ENCODE results near the gene ATP6V1B1.

DNA sequence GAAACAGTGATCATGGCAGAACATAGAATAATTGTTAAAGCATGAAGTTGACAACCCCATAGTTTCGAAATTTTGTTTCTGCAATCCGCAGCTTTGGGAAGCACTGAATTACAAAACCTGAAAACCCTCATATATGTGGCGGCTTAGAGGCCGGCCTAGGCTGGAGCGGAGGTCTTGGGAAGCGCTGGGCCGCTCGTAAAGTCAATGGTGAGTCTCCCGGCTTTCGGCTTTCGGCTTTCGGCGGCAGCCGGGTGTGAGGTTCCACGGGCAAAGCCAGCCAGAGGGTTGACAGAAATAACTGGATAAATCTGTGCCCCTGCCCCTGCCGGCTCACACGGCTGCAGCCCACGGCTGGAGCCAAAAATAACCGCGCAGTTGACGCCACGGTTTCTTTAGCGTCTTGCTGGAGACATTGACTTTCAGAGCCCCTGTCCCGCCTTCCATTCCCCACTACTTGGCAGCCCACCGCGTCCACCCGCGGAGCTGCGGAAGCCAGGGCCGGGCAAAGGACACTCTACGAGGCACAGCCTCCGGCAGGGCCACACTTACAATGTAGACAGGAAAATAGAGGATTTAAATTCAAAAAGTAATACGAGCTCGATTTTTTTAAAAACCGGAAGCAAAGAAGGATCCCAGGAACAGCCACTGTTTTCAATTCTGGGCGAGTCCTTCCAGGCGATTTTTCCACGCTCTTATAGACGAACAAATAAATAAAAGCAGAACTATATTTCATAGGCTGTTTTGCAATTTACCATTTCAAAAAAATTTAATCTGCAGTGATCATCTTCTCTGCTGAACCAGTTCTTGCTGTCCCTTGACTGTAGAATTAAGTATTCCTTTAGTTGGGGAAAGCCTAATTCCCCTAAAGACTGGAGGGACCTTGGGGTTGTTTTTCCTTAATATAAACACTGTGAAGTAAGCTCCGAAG lies 28.3 kb upstream of the ATP6V1B1 start:
- TF ChIP-seq HCFC1 (IDR thresholded peaks at IDR 0.05; ENCODE audit: low read length) (no peak), CREM (IDR thresholded peaks at IDR 0.05; ENCODE audit: low read depth) (no peak), TAF1 (IDR thresholded peaks at IDR 0.05; ENCODE audit: borderline replicate concordance, low read depth, low read length) (no peak), RFX5 (IDR thresholded peaks at IDR 0.05; ENCODE audit: low read depth, low read length) (no peak), RAD21 (IDR thresholded peaks at IDR 0.05; ENCODE audit: insufficient read depth, low read depth, low read length) (no peak), IKZF1 (conservative IDR thresholded peaks at IDR 0.05) (no peak), BCL11A (IDR thresholded peaks at IDR 0.05; ENCODE audit: low read depth, low read length) (no peak), ZZZ3 (IDR thresholded peaks at IDR 0.05; ENCODE audit: control insufficient read depth, insufficient read length, low read depth) (no peak), BRCA1 (IDR thresholded peaks at IDR 0.05; ENCODE audit: low read depth, low read length) (no peak), RELA (IDR thresholded peaks at IDR 0.05; ENCODE audit: borderline replicate concordance, partially characterized antibody) (no peak)
- TF ChIP-seq, protein P1, sequence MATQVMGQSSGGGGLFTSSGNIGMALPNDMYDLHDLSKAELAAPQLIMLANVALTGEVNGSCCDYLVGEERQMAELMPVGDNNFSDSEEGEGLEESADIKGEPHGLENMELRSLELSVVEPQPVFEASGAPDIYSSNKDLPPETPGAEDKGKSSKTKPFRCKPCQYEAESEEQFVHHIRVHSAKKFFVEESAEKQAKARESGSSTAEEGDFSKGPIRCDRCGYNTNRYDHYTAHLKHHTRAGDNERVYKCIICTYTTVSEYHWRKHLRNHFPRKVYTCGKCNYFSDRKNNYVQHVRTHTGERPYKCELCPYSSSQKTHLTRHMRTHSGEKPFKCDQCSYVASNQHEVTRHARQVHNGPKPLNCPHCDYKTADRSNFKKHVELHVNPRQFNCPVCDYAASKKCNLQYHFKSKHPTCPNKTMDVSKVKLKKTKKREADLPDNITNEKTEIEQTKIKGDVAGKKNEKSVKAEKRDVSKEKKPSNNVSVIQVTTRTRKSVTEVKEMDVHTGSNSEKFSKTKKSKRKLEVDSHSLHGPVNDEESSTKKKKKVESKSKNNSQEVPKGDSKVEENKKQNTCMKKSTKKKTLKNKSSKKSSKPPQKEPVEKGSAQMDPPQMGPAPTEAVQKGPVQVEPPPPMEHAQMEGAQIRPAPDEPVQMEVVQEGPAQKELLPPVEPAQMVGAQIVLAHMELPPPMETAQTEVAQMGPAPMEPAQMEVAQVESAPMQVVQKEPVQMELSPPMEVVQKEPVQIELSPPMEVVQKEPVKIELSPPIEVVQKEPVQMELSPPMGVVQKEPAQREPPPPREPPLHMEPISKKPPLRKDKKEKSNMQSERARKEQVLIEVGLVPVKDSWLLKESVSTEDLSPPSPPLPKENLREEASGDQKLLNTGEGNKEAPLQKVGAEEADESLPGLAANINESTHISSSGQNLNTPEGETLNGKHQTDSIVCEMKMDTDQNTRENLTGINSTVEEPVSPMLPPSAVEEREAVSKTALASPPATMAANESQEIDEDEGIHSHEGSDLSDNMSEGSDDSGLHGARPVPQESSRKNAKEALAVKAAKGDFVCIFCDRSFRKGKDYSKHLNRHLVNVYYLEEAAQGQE (IDR thresholded peaks at IDR 0.05; ENCODE audit: low read depth, low read length): no peak
- TF ChIP-seq, protein P2, sequence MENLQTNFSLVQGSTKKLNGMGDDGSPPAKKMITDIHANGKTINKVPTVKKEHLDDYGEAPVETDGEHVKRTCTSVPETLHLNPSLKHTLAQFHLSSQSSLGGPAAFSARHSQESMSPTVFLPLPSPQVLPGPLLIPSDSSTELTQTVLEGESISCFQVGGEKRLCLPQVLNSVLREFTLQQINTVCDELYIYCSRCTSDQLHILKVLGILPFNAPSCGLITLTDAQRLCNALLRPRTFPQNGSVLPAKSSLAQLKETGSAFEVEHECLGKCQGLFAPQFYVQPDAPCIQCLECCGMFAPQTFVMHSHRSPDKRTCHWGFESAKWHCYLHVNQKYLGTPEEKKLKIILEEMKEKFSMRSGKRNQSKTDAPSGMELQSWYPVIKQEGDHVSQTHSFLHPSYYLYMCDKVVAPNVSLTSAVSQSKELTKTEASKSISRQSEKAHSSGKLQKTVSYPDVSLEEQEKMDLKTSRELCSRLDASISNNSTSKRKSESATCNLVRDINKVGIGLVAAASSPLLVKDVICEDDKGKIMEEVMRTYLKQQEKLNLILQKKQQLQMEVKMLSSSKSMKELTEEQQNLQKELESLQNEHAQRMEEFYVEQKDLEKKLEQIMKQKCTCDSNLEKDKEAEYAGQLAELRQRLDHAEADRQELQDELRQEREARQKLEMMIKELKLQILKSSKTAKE (IDR thresholded peaks at IDR 0.05; ENCODE audit: low read depth, poor library complexity, severe bottlenecking): no peak
- TF ChIP-seq, protein P3, sequence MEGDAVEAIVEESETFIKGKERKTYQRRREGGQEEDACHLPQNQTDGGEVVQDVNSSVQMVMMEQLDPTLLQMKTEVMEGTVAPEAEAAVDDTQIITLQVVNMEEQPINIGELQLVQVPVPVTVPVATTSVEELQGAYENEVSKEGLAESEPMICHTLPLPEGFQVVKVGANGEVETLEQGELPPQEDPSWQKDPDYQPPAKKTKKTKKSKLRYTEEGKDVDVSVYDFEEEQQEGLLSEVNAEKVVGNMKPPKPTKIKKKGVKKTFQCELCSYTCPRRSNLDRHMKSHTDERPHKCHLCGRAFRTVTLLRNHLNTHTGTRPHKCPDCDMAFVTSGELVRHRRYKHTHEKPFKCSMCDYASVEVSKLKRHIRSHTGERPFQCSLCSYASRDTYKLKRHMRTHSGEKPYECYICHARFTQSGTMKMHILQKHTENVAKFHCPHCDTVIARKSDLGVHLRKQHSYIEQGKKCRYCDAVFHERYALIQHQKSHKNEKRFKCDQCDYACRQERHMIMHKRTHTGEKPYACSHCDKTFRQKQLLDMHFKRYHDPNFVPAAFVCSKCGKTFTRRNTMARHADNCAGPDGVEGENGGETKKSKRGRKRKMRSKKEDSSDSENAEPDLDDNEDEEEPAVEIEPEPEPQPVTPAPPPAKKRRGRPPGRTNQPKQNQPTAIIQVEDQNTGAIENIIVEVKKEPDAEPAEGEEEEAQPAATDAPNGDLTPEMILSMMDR (IDR thresholded peaks at IDR 0.05 in 2 of 3, conservative IDR thresholded peaks at IDR 0.05 in 1 of 3; ENCODE audit: control insufficient read depth in 2 of 3, extremely low read depth in 1 of 3, insufficient read depth in 1 of 3, low read depth in 3 of 3, low read length in 3 of 3): no peak
- TF ChIP-seq, protein P4, sequence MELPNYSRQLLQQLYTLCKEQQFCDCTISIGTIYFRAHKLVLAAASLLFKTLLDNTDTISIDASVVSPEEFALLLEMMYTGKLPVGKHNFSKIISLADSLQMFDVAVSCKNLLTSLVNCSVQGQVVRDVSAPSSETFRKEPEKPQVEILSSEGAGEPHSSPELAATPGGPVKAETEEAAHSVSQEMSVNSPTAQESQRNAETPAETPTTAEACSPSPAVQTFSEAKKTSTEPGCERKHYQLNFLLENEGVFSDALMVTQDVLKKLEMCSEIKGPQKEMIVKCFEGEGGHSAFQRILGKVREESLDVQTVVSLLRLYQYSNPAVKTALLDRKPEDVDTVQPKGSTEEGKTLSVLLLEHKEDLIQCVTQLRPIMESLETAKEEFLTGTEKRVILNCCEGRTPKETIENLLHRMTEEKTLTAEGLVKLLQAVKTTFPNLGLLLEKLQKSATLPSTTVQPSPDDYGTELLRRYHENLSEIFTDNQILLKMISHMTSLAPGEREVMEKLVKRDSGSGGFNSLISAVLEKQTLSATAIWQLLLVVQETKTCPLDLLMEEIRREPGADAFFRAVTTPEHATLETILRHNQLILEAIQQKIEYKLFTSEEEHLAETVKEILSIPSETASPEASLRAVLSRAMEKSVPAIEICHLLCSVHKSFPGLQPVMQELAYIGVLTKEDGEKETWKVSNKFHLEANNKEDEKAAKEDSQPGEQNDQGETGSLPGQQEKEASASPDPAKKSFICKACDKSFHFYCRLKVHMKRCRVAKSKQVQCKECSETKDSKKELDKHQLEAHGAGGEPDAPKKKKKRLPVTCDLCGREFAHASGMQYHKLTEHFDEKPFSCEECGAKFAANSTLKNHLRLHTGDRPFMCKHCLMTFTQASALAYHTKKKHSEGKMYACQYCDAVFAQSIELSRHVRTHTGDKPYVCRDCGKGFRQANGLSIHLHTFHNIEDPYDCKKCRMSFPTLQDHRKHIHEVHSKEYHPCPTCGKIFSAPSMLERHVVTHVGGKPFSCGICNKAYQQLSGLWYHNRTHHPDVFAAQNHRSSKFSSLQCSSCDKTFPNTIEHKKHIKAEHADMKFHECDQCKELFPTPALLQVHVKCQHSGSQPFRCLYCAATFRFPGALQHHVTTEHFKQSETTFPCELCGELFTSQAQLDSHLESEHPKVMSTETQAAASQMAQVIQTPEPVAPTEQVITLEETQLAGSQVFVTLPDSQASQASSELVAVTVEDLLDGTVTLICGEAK (IDR thresholded peaks at IDR 0.05; ENCODE audit: borderline replicate concordance): no peak

All from GM12878 (cell line).